Measurements from ENCODE around the gene ANTXR1.

- TF ChIP-seq CTCF (conservative IDR thresholded peaks at IDR 0.05 in 1 of 2, IDR thresholded peaks at IDR 0.05 in 1 of 2; ENCODE audit: low read depth in 1 of 2, low read length in 2 of 2) (no peak), EZH2 (IDR thresholded peaks at IDR 0.05; ENCODE audit: low read length, missing control alignments) (no peak)
Observed at GRCh38 chr2:69214898-69215297, 201.9 kb downstream of the ANTXR1 start.
